ENCODE measurements around the gene PDE4B. TPM values are rescaled to one million over a fixed set of nuclear protein-coding genes. Genes with fewer than 3 reads are reported as not detected.

Gene PDE4B
- total RNA-seq, 4 donors from 2014 or later, result 3.7 to 16.6 (median 5.1) TPM

GRCh38 chr1:65840683-65841082 lies 48.0 kb downstream of the PDE4B start:
- intact Hi-C loops (cut with DNase I), result no loop called here
- Histone ChIP-seq H3K4me3 (no peak overlapping the region), H3K9me3 (no peaks in the 10 kb centered on the region), H3K27ac (replicated peaks in 1 of 4) (no peak overlapping the region), H3K27me3 (no peaks in the 10 kb centered on the region), H3K4me1 (peaks cover 0 to 11% (median 9%) of the 10 kb centered on the region in 4 donors), H3K36me3 (no peaks in the 10 kb centered on the region)
- no peak for DNase-seq (ENCODE audit: extremely low spot score)
- WGBS, result 94% methylated on average over 7 of the region's 7 CpGs
- TF ChIP-seq POLR2AphosphoS5 (IDR thresholded peaks at IDR 0.05), result no peak
- TF ChIP-seq EP300 (IDR thresholded peaks at IDR 0.05), result no peak
- no peak for TF ChIP-seq POLR2A (IDR thresholded peaks at IDR 0.05; ENCODE audit: low read depth)
- no peak for TF ChIP-seq CTCF (IDR thresholded peaks at IDR 0.05)

- Histone ChIP-seq H3K27me3 (no peaks in the 10 kb centered on the region), H3K27ac (replicated peaks in 1 of 4) (no peak overlapping the region), H3K4me3 (no peak overlapping the region), H3K4me1 (peaks cover 0 to 11% (median 9%) of the 10 kb centered on the region in 4 donors), H3K9me3 (peaks cover 0 to 5% (median 3%) of the 10 kb centered on the region in 4 donors), H3K36me3 (no peaks in the 10 kb centered on the region)
- 57% methylated on average over 4 of the region's 4 CpGs for WGBS
- TF ChIP-seq CTCF (IDR thresholded peaks at IDR 0.05) (no peak), POLR2A (IDR thresholded peaks at IDR 0.05; ENCODE audit: low read depth) (no peak), EP300 (IDR thresholded peaks at IDR 0.05) (no peak), POLR2AphosphoS5 (IDR thresholded peaks at IDR 0.05) (no peak)
- intact Hi-C loops (cut with DNase I), result no loop called here
- DNase-seq (ENCODE audit: extremely low spot score), result no peak
Observed at GRCh38 chr1:65844296-65844695, 51.6 kb downstream of the PDE4B start.

- TF ChIP-seq POLR2AphosphoS5 (IDR thresholded peaks at IDR 0.05), result no peak
- TF ChIP-seq CTCF (IDR thresholded peaks at IDR 0.05), result no peak
- no peak for TF ChIP-seq POLR2A (IDR thresholded peaks at IDR 0.05; ENCODE audit: low read depth)
- TF ChIP-seq EP300 (IDR thresholded peaks at IDR 0.05), result no peak
- Histone ChIP-seq H3K4me3 (no peak overlapping the region), H3K27me3 (no peaks in the 10 kb centered on the region), H3K4me1 (peaks cover 0 to 11% (median 9%) of the 10 kb centered on the region in 4 donors), H3K36me3 (no peaks in the 10 kb centered on the region), H3K27ac (replicated peaks in 1 of 4) (no peak overlapping the region), H3K9me3 (peaks cover 0 to 12% (median 4%) of the 10 kb centered on the region in 4 donors)
- DNase-seq (ENCODE audit: extremely low spot score), result no peak
- intact Hi-C loops (cut with DNase I), result no loop called here
- 47% methylated on average over 3 of the region's 3 CpGs for WGBS
Observed at GRCh38 chr1:65844821-65845534, 52.3 kb downstream of the PDE4B start.

- Histone ChIP-seq H3K27me3 (no peaks in the 10 kb centered on the region), H3K4me1 (peaks cover 0 to 11% (median 9%) of the 10 kb centered on the region in 4 donors), H3K27ac (replicated peaks in 1 of 4) (no peak overlapping the region), H3K4me3 (no peak overlapping the region), H3K9me3 (peaks cover 0 to 12% (median 4%) of the 10 kb centered on the region in 4 donors), H3K36me3 (no peaks in the 10 kb centered on the region)
- intact Hi-C loops (cut with DNase I), result no loop called here
- WGBS, result 69% methylated on average over 7 of the region's 7 CpGs
- no peak for TF ChIP-seq POLR2AphosphoS5 (IDR thresholded peaks at IDR 0.05)
- TF ChIP-seq EP300 (IDR thresholded peaks at IDR 0.05), result no peak
- TF ChIP-seq POLR2A (IDR thresholded peaks at IDR 0.05; ENCODE audit: low read depth), result no peak
- no peak for TF ChIP-seq CTCF (IDR thresholded peaks at IDR 0.05)
- DNase-seq (ENCODE audit: extremely low spot score), result no peak
Observed at GRCh38 chr1:65845535-65846060, 52.9 kb downstream of the PDE4B start.

All from esophagus muscularis mucosa (tissue), 4 donors.